Measurements from ENCODE around the gene SLC35C1. TPM values are rescaled to one million over a fixed set of nuclear protein-coding genes. Genes with fewer than 3 reads are reported as not detected.

SLC35C1 gene
- total RNA-seq, 4 donors from 2014 or later, result 3.8 to 12.1 (median 7.0) TPM

- no peak overlapping the region for H3K4me3 ChIP-seq (ENCODE audit: low read depth, poor library complexity, severe bottlenecking)
- intact Hi-C loops (cut with DNase I; ENCODE audit: low total_unique reads), result no loop called here
- no peak for TF ChIP-seq POLR2A (IDR thresholded peaks at IDR 0.05)
- TF ChIP-seq CTCF (IDR thresholded peaks at IDR 0.05), result no peak
- peak in 1 of 2 donors; percentile 71 for DNase-seq (ENCODE audit: low spot score in 2 of 2)
- WGBS, 2 donors, result 53 to 65% methylated on average over 3 of the region's 3 CpGs
These were observed 10.8 kb upstream of the SLC35C1 start for GRCh38 chr11:45794169-45794568.

- no peak for DNase-seq (ENCODE audit: low spot score in 2 of 2)
- no peak overlapping the region for H3K4me3 ChIP-seq (ENCODE audit: low read depth, poor library complexity, severe bottlenecking)
- intact Hi-C loops (cut with DNase I; ENCODE audit: low total_unique reads), result no loop called here
- 93 to 96% methylated on average over 5 of the region's 5 CpGs for WGBS, 2 donors
- TF ChIP-seq POLR2A (IDR thresholded peaks at IDR 0.05) (no peak), CTCF (IDR thresholded peaks at IDR 0.05) (no peak)
These were observed 9.6 kb upstream of the SLC35C1 start for GRCh38 chr11:45795379-45795778.

GRCh38 chr11:45796461-45796861, 8.5 kb upstream of the SLC35C1 start:
- intact Hi-C loops (cut with DNase I; ENCODE audit: low total_unique reads), result no loop called here
- DNase-seq (ENCODE audit: low spot score in 2 of 2), result peak in 1 of 2 donors; percentile 77
- 78 to 82% methylated on average over 8 of the region's 8 CpGs for WGBS, 2 donors
- no peak overlapping the region for H3K4me3 ChIP-seq (ENCODE audit: low read depth, poor library complexity, severe bottlenecking)
- TF ChIP-seq CTCF (IDR thresholded peaks at IDR 0.05) (no peak), POLR2A (IDR thresholded peaks at IDR 0.05) (no peak)

- peak in 1 of 2 donors; percentile 75 for DNase-seq (ENCODE audit: low spot score in 2 of 2)
These were observed 6.0 kb upstream of the SLC35C1 start for GRCh38 chr11:45798793-45799441.

GRCh38 chr11:45799562-45799961, 5.4 kb upstream of the SLC35C1 start:
- 97 to 98% methylated on average over 3 of the region's 3 CpGs for WGBS, 2 donors

More at GRCh38 chr11:45798793-45799441, 6.0 kb upstream of the SLC35C1 start:
- H3K4me3 ChIP-seq (ENCODE audit: low read depth, poor library complexity, severe bottlenecking), result no peak overlapping the region
- WGBS, 2 donors, result 87 to 88% methylated on average over 10 of the region's 10 CpGs
- TF ChIP-seq POLR2A (IDR thresholded peaks at IDR 0.05), result no peak
- no peak for TF ChIP-seq CTCF (IDR thresholded peaks at IDR 0.05)
- intact Hi-C loops (cut with DNase I; ENCODE audit: low total_unique reads), result no loop called here

More at GRCh38 chr11:45799562-45799961, 5.4 kb upstream of the SLC35C1 start:
- TF ChIP-seq POLR2A (IDR thresholded peaks at IDR 0.05), result no peak
- TF ChIP-seq CTCF (IDR thresholded peaks at IDR 0.05), result no peak
- intact Hi-C loops (cut with DNase I; ENCODE audit: low total_unique reads), result no loop called here
- DNase-seq (ENCODE audit: low spot score in 2 of 2), result no peak
- H3K4me3 ChIP-seq (ENCODE audit: low read depth, poor library complexity, severe bottlenecking), result no peak overlapping the region

Data from lower leg skin (tissue), 4 donors.